Measurements from ENCODE around the gene ERFE. TPM values are rescaled to one million over a fixed set of nuclear protein-coding genes. Genes with fewer than 3 reads are reported as not detected.

Gene ERFE
- total and polyA plus RNA-seq, 10 of the 15 experiments (the other 5 are each of a cell fraction or from before 2014, with no cell fraction given) = not detected

- ATAC-seq (no peak), FAIRE-seq (no peak), DNase-seq (ENCODE audit: low read depth, low spot score) (no peak)
- Histone ChIP-seq H3K36me3 (ENCODE audit: control insufficient read depth in 2 of 2, insufficient read depth in 2 of 2, low read length in 1 of 2) (no peaks in the 10 kb centered on the region), H3K4me1 (ENCODE audit: control insufficient read depth, insufficient read depth, low read length) (no peaks in the 10 kb centered on the region), H3K9ac (ENCODE audit: control insufficient read depth, insufficient read depth, low read length) (no peak overlapping the region), H4K20me1 (ENCODE audit: control insufficient read depth, insufficient read depth) (no peaks in the 10 kb centered on the region), H3K4me3 (no peak overlapping the region), H3K79me2 (ENCODE audit: control insufficient read depth, insufficient read depth, low read length) (no peaks in the 10 kb centered on the region), H3K27ac (ENCODE audit: control insufficient read depth, insufficient read depth) (no peak overlapping the region), H3K27me3 (replicated peaks in 1 of 2; ENCODE audit: control insufficient read depth in 2 of 2, insufficient read depth in 2 of 2, low read length in 1 of 2) (no peaks in the 10 kb centered on the region), H3K4me2 (ENCODE audit: control insufficient read depth, insufficient read depth) (no peak overlapping the region), H2AFZ (ENCODE audit: control insufficient read depth, low read depth, low read length) (no peak overlapping the region), H3K9me3 (replicated peaks; ENCODE audit: control insufficient read depth, insufficient read depth, low read length) (no peaks in the 10 kb centered on the region)
- SMC1A ChIA-PET (ENCODE audit: uncharacterized antibody, unreplicated experiment) = no interaction called here
- 45% methylated on average over 21 of the region's 22 CpGs for WGBS (ENCODE audit: insufficient coverage, insufficient replicate concordance, low lambda C conversion rate, missing lambda C conversion rate)
- BruUV-seq (replicated peaks) = no TSS peak
- peak in 2 of 3 experiments; percentile 14 to 26; a peak in 1 of 6 replicates for TF ChIP-seq CTCF (IDR thresholded peaks at IDR 0.05 in 2 of 3, conservative IDR thresholded peaks at IDR 0.05 in 1 of 3; ENCODE audit: control insufficient read depth in 2 of 3, extremely low read depth in 1 of 3, insufficient read depth in 1 of 3, low read depth in 3 of 3, low read length in 3 of 3)
- TF ChIP-seq SMC3 (IDR thresholded peaks at IDR 0.05; ENCODE audit: borderline replicate concordance, low read length) = no peak
- in situ Hi-C loops (cut with MboI) = no loop called here
- POLR2A ChIA-PET = no interaction called here
- RAD21 ChIA-PET (ENCODE audit: unreplicated experiment) = no interaction called here
- CTCF ChIA-PET = interaction anchor here (1.6 kb wide), 1 partner anchor 14 kb away, joined by 4 read pairs; no protein-coding TSS in a partner anchor
- intact Hi-C loops (cut with micrococcal nuclease; ENCODE audit: unreplicated experiment) = no loop called here
Measured at GRCh38 chr2:238152771-238153688, 5.7 kb upstream of the ERFE start.

- Histone ChIP-seq H3K4me1 (ENCODE audit: control insufficient read depth, insufficient read depth, low read length) (no peaks in the 10 kb centered on the region; the same call in 1 of the 2 replicates), H3K4me3 (no peak overlapping the region), H3K9me3 (replicated peaks; ENCODE audit: control insufficient read depth, insufficient read depth, low read length) (no peaks in the 10 kb centered on the region), H4K20me1 (ENCODE audit: control insufficient read depth, insufficient read depth) (no peaks in the 10 kb centered on the region), H3K27me3 (replicated peaks in 1 of 2; ENCODE audit: control insufficient read depth in 2 of 2, insufficient read depth in 2 of 2, low read length in 1 of 2) (peaks cover 2 to 4% of the 10 kb centered on the region in 2 experiments; a peak in 2 of 4 replicates), H3K4me2 (ENCODE audit: control insufficient read depth, insufficient read depth) (no peak overlapping the region), H3K27ac (ENCODE audit: control insufficient read depth, insufficient read depth) (no peak overlapping the region), H3K36me3 (ENCODE audit: control insufficient read depth in 2 of 2, insufficient read depth in 2 of 2, low read length in 1 of 2) (no peaks in the 10 kb centered on the region), H3K79me2 (ENCODE audit: control insufficient read depth, insufficient read depth, low read length) (no peaks in the 10 kb centered on the region), H3K9ac (ENCODE audit: control insufficient read depth, insufficient read depth, low read length) (no peak overlapping the region), H2AFZ (ENCODE audit: control insufficient read depth, low read depth, low read length) (no peak overlapping the region)
- ChIA-PET RAD21 (ENCODE audit: unreplicated experiment) (no interaction called here), POLR2A (no interaction called here), CTCF (interaction anchor here (1.1 to 1.6 kb wide), 2 partner anchors 16 to 187 kb away, joined by 3 to 4 read pairs; no protein-coding TSS in a partner anchor), SMC1A (ENCODE audit: uncharacterized antibody, unreplicated experiment) (no interaction called here)
- intact Hi-C loops (cut with micrococcal nuclease; ENCODE audit: unreplicated experiment) = no loop called here
- no peak for ATAC-seq
- in situ Hi-C loops (cut with MboI) = no loop called here
- no peak for DNase-seq (ENCODE audit: low read depth, low spot score)
- no peak for FAIRE-seq
- BruUV-seq (replicated peaks) = no TSS peak
- 50% methylated on average over 10 of the region's 10 CpGs for WGBS (ENCODE audit: insufficient coverage, insufficient replicate concordance, low lambda C conversion rate, missing lambda C conversion rate)
- TF ChIP-seq CBX3 (IDR thresholded peaks at IDR 0.05; ENCODE audit: borderline replicate concordance, low read depth) = no peak
- TF ChIP-seq EED (IDR thresholded peaks at IDR 0.05; ENCODE audit: low read depth) = no peak
- no peak for TF ChIP-seq EZH2 (IDR thresholded peaks at IDR 0.05; ENCODE audit: borderline replicate concordance, control insufficient read depth, low read depth, low read length)
- TF ChIP-seq ZNF274 (IDR thresholded peaks at IDR 0.05; ENCODE audit: insufficient read depth, insufficient read length) = no peak
- no peak for TF ChIP-seq TCF7 (IDR thresholded peaks at IDR 0.05; ENCODE audit: borderline replicate concordance)
- no peak for TF ChIP-seq GABPA (IDR thresholded peaks at IDR 0.05; ENCODE audit: low read depth)
- no peak for TF ChIP-seq MTA3 (IDR thresholded peaks at IDR 0.05; ENCODE audit: borderline replicate concordance, low read length)
- TF ChIP-seq SREBF1 (IDR thresholded peaks at IDR 0.05; ENCODE audit: low read length) = no peak
Measured at GRCh38 chr2:238154570-238154969, 4.2 kb upstream of the ERFE start.

Data from GM12878 (cell line).